GM10248 (cell line): Measurements from ENCODE around the gene CCNI2.

Experiments used
- CTCF ChIA-PET: fragments of 300-600 bp; sonication (Branson Sonifier 250); formaldehyde crosslinking; extraction: SDS; loops from one replicate; lab custom pipeline; 2021; ENCODE audit warnings: antibody characterized with exemption; lab: Yijun Ruan, JAX
- POLR2A ChIA-PET: fragments of 350-650 bp; sonication (Branson Sonifier 250); formaldehyde crosslinking; extraction: SDS; loops from one replicate; lab custom pipeline; 2020; ENCODE audit warnings: antibody characterized with exemption; lab: Yijun Ruan, JAX
- DNase-seq: peaks from one replicate; pipeline ENCODE4 v3.0.0; 2012; ENCODE audit errors: extremely low spot score
- TF ChIP-seq, protein P1 (sequence below): IDR thresholded peaks from 2 replicates; pipeline ENCODE4 v1.5.1; 2012; ENCODE audit warnings: mild to moderate bottlenecking, low read depth; ENCODE audit errors: extremely low read depth, missing control alignments, control extremely low read depth

CCNI2 gene, protein sequence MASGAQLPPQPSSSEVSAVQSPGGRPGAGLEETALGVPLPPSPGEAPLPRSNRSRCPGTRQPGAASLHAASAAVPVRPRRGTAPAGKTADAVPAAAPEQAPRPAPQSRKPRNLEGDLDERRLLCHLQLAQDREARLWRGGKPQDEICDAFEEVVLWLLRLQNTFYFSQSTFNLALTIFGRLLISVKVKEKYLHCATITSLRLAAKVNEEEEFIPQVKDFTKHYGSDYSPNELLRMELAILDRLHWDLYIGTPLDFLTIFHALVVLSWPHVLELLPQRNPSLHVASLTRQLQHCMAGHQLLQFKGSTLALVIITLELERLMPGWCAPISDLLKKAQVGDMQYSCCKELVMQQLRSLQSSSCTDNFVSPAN

DNA sequence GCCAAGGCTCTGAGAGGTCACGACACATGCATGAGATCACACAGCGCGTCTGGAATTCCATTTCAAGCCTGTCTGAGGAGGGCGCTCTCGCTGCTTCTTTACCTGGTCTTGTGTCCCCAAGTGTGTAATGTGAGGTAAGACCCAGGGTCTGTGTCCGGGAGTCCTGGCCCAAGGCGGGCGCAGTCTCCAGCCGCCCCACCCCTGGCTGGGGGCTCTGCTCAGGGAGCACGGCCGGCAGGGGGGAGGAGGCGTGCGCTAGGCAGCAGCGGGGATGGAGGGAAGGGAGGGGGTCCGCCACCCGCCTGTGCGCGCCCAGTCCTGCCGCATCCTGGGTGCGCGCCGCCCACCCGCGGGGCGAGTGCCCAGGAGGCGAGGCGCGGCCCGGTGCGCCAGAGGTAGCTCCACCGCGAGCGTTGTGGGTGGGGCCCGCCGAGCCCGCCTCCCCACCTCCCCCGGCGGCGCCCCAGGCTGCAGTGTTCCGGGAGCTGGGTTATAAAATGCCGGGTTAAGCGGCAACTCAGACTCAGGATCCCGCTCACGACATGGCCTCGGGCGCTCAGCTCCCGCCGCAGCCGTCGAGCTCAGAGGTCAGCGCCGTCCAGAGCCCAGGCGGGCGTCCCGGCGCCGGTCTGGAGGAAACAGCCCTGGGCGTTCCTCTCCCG lies at the start of gene CCNI2:
TSS of gene CCNI2 (plus strand) at position 473 of the 662 bp plus-strand sequence. CDS start at position 543, 70 bp downstream.
- TF ChIP-seq, protein P1, sequence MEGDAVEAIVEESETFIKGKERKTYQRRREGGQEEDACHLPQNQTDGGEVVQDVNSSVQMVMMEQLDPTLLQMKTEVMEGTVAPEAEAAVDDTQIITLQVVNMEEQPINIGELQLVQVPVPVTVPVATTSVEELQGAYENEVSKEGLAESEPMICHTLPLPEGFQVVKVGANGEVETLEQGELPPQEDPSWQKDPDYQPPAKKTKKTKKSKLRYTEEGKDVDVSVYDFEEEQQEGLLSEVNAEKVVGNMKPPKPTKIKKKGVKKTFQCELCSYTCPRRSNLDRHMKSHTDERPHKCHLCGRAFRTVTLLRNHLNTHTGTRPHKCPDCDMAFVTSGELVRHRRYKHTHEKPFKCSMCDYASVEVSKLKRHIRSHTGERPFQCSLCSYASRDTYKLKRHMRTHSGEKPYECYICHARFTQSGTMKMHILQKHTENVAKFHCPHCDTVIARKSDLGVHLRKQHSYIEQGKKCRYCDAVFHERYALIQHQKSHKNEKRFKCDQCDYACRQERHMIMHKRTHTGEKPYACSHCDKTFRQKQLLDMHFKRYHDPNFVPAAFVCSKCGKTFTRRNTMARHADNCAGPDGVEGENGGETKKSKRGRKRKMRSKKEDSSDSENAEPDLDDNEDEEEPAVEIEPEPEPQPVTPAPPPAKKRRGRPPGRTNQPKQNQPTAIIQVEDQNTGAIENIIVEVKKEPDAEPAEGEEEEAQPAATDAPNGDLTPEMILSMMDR, result no peak
- ChIA-PET POLR2A (interaction anchor here (0.6 to 1.1 kb wide), 3 partner anchors 11 to 84 kb away, joined by 3 to 4 read pairs (median 3); no protein-coding TSS in a partner anchor), CTCF (interaction anchor here (0.7 to 3.3 kb wide), 15 partner anchors 9 to 165 kb away, joined by 3 to 20 read pairs (median 4); partner anchors contain the start of gene KIF3A)
- DNase-seq, result peak; percentile 73

DNA sequence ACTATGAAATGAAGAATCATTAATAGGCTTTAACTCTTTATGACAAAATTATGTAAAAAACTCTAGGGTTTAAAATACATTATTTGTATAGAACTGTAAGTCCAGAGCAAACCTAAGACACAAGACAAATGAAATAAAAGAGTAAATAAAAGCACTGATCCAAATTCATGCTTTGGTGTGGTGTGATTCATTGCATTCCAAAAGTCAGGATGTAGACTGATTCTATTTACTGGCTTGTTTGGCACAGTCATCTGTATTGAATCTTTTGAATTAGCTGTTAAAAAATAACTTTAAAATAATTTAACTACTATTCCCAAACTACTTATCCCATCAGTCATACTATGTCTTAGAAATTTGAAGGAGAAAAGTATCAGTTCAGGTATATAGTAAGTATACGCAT lies 42.4 kb upstream of the CCNI2 start:
- TF ChIP-seq, protein P1, result no peak
- POLR2A ChIA-PET, result no interaction called here
- DNase-seq, result no peak
- CTCF ChIA-PET, result interaction anchor here (3.1 kb wide), 1 partner anchor 15 kb away, joined by 9 read pairs; no protein-coding TSS in a partner anchor

DNA sequence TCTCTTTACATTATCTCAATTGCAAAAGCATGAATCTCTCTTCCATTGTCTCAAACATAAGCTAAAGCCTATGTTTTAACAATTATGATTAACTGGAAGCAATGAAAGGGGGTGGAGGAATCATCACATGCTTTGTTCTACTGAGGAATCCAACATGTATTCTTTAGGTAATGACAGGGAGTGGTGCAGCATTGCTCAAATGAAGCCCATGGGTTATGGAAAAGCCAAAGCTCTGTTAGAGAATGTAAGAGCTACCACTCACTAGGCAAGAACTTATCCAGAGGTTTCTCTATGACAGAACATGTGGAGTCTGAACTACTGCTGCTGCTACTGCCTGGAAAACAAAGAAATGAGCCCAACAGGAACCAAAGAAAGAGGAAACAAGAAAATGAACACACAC lies 38.6 kb upstream of the CCNI2 start:
- CTCF ChIA-PET, result interaction anchor here (1.2 to 2.7 kb wide), 5 partner anchors 9 to 138 kb away, joined by 3 to 10 read pairs (median 5); no protein-coding TSS in a partner anchor
- DNase-seq, result no peak
- POLR2A ChIA-PET, result interaction anchor here (0.7 kb wide), 2 partner anchors 47 to 64 kb away, joined by 4 read pairs; no protein-coding TSS in a partner anchor
- TF ChIP-seq, protein P1, result no peak

DNA sequence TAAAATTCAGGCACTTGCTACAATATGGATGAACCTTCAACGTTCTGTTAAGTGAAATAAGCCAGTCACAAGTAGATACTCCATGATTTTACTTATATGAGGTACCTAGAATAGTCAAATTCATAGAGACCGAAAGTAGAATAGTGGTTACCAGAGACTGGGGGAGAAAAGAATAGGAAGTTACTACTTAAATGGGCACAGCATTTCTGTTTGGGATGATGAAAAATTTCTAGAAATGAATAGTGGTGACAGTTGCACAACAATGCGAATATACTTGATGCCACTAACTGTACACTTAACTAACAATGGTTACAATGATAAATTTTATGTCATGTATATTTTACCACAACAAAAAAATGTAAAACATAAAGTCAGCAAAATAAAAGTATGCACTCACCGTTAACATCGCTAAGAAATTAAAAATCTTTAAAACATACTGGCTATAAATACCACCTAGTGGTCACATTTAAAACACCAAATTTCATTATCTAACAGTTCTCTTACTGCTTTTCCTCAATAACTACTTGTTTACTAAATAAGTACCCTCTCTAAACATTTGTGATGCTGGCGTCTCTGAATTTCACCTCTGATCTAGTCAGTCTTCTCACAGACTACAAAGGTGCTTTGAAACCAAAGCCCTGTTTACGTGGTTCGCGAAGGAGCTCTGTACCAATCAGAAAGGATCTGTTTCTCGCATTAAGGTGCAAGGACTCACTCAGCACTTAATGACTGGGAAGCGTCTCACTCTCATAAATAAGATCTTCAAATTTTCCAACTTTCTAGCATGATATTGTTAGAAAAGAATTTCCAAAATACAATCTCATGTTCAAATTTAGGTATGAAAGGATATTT lies 32.5 kb upstream of the CCNI2 start:
- ChIA-PET POLR2A (no interaction called here), CTCF (interaction anchor here (0.7 to 6.1 kb wide), 9 partner anchors 13 to 214 kb away, joined by 3 to 51 read pairs (median 4); partner anchors contain the start of gene KIF3A)
- TF ChIP-seq, protein P1, result peak; percentile 3
- DNase-seq, result no peak

DNA sequence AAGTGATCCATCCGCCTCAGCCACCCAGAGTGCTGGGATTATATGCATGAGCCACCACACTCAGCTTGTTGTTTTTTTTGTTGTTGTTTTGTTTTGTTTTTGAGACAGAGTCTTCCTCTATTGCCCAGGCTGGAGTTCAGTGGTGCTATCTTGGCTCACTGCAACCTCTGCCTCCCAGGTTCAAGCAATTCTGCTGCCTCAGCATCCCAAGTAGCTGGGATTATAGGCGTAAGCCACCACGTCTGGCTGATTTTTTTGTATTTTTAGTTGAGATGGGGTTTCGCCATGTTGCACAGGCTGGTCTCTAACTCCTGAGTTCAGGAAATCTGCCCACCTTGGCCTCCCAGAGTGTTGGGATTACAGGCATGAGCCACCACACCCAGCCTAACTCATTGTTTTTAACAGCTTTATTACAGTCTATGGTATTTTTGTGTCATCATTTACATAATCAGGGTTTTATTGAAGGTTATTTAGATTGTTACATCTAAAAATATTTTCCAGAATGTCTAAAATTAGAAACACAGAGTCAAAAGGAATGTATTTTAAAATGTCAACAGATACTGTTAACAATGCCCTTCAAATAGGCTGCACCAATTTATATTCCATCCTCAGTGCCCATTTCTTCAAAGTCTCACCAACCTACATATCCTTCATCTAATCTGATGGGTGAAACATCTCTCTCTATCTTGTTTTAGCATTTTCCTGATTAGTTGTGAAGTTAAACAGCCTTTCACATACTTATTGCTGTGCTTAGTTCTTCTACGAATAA lies 28.5 kb upstream of the CCNI2 start:
- ChIA-PET CTCF (interaction anchor here (1.3 to 6.1 kb wide), 3 partner anchors 10 to 37 kb away, joined by 3 to 51 read pairs (median 6); no protein-coding TSS in a partner anchor), POLR2A (no interaction called here)
- TF ChIP-seq, protein P1, result no peak
- no peak for DNase-seq
